ENCODE data around the gene TPST2.
"Not testable (repeated sequence)": the region's sequence is repeated elsewhere in the genome, so short reads cannot be mapped to it uniquely, and the experiment has no call there.

TPST2 gene

DNA sequence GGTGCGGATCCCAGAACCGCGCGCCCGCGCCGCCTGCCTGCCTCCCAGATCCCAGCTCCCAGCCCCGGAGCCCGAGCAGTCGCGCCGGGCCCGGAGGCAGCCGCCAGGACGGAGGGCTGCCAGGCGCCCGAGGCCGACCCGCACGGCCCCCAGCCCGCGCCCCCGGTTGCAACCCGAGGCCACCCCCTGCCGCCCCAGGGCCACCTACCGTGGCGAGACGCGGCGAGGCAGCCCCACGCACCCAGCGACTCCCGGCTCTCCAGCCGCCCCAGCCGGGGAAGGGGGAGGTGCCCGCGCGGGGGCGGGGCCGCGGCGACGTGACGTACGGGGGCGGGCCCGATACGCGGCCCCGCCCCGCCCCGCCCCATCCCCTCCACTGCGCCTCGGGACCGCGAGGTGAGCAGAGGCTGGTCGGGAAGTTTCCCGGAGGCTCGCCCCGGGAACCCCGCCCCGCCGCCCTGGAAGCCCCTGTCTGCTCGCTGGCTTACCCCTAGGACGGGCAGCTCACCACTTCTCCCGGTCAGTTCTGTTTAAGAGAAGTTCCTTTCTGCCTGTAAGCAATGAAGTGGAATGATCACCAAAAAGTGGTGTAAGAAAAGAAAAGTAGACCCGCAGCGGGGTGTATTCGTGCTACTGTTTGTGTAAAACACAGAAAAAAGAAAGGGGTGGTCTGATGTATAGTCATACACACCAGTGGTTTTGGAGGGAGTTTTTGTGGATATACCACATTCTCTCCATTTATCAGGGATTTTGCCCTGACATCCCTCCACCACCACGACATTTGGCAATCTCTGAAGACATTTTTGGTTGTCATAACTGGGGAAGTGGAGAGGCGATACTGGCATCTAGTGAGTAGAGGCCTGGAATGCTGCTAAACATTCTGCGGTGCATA lies at the start of gene TPST2:
Gene TPST2, minus strand, starts transcription at position 288 of the 892 bp plus-strand sequence. CDS start 48,502 bp downstream, outside the sequence.
- peak; percentile 76 for DNase-seq

- DNase-seq = no peak
Measured at GRCh38 chr22:26636296-26636695, 46.4 kb upstream of the TPST2 start.

DNA sequence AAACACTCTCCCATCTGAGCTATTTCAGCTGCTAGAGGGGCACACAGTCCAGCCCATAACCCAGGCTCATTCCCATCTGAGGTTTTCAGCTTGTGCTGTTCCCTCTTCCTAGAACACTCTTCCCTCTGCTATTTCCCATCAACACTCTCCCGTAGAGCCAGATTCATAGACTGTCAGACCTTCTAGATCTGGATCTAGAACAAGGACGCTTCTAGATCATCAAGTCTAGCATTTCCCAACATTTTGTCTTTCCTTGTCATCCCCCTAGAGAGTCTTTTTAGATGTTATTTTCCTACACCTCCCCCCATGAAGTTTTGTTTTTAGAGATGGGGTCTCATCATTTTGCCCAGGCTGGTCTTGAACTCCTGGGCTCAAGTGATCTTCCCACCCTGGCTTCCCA lies 45.2 kb upstream of the TPST2 start:
- DNase-seq = no peak

DNA sequence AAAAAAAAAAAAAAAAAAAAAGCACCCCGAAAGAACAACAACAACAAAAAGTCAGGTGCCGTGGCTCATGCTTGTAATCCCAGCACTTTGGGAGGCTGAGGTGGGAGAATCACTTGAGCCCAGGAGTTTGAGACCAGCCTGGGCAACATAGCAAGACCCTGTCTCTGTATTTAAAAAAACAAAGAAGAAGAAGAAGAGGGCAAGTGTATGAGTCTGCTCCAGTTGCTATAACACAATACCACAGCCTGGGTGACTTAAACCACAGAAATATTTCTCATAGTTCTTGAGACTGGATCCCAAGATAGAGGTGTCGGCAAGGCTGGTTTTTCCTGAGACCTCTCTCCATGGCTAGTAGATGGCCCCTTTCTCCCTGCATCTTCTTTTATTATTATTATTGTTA lies 44.3 kb upstream of the TPST2 start:
- no peak for DNase-seq

DNA sequence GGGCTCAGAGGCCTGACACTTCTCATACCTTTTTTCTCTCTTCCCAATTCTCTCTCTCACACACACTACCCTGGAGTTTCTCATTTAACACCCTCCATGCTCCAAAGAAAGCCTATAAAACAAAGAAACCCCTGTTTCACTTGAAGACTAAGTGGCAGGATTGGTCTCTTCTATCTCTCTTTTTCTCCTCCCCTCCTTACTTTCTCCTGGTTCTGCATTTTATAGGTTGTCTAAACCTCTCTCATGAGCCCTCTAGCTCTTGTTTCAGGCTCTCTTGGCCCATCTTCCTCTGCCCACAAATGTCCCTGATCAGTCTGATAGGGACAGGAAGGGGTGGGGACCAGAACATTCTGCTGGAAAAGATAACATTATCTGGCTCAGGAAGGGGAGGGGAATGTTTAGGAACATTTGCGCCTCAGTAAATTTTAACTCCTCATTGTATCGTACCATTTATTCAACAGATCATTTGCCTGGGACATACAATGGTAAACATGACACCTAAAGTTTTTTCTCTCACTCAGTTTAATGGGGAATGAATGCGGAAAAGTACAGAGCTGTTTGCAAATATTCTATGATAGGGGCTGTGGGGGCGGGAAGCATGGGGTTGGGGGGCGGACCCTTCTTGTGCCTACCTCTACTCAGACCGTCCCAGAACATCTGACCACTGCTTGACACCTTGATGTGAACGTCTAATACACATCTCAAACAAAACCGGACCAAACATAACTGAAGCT lies 42.7 kb upstream of the TPST2 start:
- DNase-seq = no peak

GRCh38 chr22:26631282-26631681 lies 41.4 kb upstream of the TPST2 start:
- DNase-seq = no peak

DNA sequence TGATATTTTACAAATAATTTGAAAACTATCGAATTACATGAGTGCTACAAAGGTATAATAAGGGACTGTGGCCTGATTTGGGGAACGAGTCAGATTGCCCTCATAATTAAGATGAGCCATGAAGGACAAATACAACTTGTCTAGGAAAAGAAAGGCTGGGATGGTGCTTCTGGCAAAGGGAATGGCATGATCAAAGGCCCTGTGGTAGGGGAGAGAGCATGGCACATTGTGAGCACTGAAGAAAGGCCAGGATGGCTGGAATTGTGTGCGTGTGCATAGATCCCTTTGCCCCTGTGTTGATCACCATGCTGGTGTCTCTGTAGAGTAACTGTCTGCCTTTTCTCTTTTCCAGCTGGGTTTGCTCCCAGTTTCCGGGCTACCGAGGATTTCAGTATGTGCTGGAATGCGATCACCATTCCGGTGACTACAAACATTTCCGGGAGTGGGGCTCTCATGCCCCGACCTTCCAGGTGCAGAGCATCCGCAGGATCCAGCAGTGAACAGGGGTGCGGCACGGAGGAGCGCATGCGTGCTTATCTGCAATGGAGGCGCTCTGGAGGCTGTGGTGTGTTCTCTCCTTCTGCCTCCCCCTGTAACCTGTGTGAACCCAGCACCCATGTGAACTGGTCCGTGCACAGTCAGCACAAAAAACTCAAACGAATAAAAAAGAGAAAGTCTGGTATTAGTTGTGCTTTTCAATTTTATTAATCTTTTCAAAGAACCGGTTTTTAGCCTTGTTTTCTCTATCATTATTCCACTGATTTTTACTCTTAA lies 40.2 kb upstream of the TPST2 start:
- DNase-seq = no peak

GRCh38 chr22:26624803-26625202 lies 34.9 kb upstream of the TPST2 start:
- no peak for DNase-seq

DNA sequence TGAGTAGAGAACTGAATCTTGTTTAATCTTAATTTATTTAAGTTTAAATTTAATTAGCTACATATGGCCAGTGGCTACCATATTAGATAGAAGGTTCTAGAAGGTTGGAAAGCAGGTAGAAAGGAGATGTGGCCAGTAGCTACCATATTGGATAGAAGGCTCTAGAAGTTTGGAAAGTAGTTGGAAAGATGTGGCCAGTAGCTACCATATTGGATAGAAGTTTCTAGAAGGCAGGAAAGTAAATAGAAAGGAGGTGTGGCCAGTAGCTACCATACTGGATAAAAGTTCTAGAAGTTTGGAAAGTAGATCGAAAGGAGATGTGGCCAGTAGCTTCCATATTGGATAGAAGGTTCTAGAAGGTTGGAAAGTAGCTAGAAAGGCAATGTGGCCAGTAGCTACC lies 34.1 kb upstream of the TPST2 start:
- DNase-seq = no peak

DNA sequence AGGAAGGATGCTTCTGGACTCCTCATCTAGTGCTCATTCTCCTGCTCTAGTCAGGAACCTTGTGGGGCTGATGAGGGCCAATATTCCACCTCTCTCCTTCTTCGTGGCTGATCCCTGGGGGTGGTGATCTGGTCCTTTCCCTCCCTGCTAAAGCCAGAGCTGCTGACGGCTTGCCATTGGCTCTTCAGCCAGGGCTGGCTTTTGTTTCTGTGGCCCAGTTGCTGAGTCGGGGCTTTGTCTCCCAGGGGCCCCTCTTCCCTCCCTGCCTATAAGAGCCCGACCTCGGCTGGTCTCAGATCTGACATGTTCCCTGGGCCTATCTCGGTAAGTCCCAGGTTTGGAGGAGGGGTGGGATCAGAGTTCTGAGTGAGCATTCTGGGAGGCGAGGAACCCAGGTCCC lies 31.7 kb upstream of the TPST2 start, which contains the start of gene CRYBA4:
Gene CRYBA4, plus strand, starts transcription at position 301 of the 400 bp plus-strand sequence. CDS start 634 bp downstream, outside the sequence.
- no peak for DNase-seq

- no peak for DNase-seq
Measured at GRCh38 chr22:26620197-26620596, 30.3 kb upstream of the TPST2 start.

DNA sequence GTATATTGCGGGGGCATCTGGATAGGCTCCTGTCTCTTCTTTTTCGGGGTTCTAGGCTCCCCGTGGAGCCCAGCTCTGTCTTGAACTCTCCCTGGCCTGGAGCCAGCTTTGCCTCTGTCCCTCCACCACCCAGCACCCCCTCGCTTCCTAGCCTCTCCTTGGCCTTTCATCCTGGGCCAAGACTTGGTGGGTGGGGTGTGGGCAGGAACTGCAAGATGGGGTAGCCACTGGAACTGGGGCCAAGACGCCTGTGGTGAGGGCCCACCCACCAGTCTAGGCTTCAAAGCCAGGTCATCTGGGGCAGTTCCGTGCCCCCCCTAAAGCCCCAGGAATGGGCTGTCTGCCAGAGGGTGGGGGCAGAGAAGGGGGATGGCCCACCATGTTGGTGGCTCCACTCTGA lies 29.6 kb upstream of the TPST2 start:
- no peak for DNase-seq

DNA sequence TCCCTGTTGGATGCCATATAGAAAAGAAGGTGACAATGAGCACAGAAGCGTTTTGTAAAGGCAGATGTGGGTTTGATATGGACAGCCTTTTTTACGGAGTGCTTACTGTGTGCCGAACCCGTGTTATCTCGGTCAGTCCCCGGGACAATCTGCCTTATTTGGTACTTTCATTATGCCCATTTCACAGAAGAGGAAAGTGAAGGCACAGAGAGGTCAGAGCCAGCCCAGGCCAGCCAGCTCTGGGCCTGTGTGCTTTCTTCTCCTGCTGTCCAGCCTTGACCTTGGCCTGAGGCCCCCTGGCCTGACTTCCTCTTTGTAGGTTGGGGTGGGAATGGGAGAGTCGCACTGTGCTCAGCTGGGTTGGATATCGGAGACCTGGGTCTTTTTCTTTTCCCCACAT lies 28.5 kb upstream of the TPST2 start:
- no peak for DNase-seq

- peak; percentile 11 for DNase-seq
Measured at GRCh38 chr22:26617271-26618199, 27.6 kb upstream of the TPST2 start, which contains the start of gene CRYBB1. TSS of gene CRYBB1 (minus strand) at chr22:26618027. CDS start at chr22:26616319, 1,708 bp downstream.

DNA sequence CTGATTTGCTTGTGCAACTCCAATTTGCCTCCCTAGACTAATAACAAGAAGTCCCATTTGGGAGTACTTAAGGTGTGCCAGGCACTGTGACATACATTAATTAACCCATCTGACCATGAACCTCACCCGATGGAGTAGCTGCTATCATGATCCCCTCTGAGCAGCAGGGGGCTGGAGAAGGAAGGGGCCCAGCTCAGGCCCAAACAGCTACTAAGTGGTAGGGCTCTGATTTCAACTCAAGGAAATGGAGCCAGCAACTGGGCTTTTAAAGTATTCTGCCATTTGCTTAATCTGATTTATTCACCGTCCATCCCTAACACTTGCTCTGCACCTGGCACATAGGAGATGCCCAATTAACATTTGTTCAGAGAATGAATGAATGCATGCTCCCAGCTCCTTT lies 26.7 kb upstream of the TPST2 start:
- no peak for DNase-seq

- no peak for DNase-seq
Measured at GRCh38 chr22:26615830-26616435, 26.0 kb upstream of the TPST2 start.

GRCh38 chr22:26615149-26615548 lies 25.2 kb upstream of the TPST2 start:
- DNase-seq = no peak

DNA sequence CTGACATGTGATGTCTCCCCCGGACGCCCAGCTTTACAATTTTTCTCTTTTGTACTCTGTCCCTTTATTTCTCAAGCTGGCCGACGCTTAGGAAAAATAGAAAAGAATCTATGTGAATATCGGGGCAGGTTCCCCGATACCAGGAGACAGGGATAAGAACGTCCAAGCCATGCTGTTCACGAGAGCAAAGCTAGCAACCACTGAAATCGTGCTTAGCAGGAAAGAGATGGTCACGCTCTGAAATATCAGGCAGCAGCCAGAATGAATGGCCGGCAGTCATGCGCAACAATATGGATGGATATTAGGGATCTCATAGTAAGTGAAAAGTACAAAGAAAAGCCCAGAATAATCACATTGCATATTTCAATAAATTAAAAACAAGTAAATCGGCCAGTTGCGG lies 24.4 kb upstream of the TPST2 start:
- DNase-seq = no peak

DNA sequence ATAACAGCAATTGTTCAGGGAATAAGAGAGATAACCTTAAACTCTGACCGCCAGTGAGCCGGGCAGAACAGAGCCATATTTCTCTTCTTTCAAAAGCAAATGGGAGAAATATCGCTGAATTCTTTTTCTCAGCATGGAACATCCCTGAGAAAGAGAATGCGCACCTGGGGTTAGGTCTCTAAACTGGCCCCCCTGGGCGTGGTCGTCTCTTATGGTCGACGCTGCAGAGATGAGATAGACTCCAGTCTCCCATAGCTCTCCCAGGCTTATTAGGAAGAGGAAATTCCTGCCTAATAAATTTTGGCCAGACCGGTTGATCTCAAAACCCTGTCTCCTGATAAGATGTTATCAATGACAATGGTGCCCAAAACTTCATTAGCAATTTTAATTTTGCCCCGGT lies 23.8 kb upstream of the TPST2 start:
- not testable (repeated sequence) for DNase-seq

DNA sequence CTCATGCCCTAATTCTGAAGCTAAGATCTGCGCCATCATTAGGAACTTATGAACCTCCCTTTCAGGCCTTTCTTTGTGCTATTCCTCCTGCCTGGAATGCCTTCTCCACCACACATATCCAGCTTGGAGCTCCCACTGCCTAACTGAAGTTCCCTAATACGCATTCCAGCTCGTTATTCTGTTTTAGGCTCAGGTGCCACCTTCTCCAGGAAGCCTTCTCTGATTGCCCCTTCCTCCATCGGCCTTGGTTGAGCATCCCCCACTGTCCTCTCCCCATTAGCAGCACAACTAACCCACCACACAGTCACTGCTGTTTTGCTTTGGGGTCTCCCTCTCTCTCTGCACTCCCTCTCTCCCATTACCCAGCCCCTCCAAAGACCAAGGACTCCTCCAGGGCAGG lies 22.7 kb upstream of the TPST2 start:
- no peak for DNase-seq

GRCh38 chr22:26610996-26611395 lies 21.1 kb upstream of the TPST2 start:
- DNase-seq = no peak

All from CD4-positive, alpha-beta T cell treated with Interferon gamma for 1 hour (primary cell).